ENCODE results near the gene CNBP. TPM values are rescaled to one million over a fixed set of nuclear protein-coding genes. Genes with fewer than 3 reads are reported as not detected.

CNBP gene
- total and polyA plus RNA-seq, 2 experiments from 2014 or later: 348 to 444 TPM

GRCh38 chr3:129187857-129188256 lies 4.2 kb upstream of the CNBP start:
- Mint-ChIP-seq H3K4me3 (no peak overlapping the region), H3K9me3 (0 out of 3 replicates have a peak, but pooled peaks cover 2% of the 10 kb centered on the region), H3K27me3 (ENCODE audit: insufficient read depth, low read depth, poor library complexity) (peaks cover 8% of the 10 kb centered on the region), H3K36me3 (ENCODE audit: low read depth) (peaks cover 4% of the 10 kb centered on the region), H3K27ac (no peak overlapping the region), H3K4me1 (peaks cover 2% of the 10 kb centered on the region; the same call in 1 of the 3 replicates)
- H3K4me2 ChIP-seq: no peak overlapping the region
- TF ChIP-seq REST (IDR thresholded peaks at IDR 0.05; ENCODE audit: unreplicated experiment): no peak
- TF ChIP-seq ETS1 (IDR thresholded peaks at IDR 0.05): no peak
- no peak for TF ChIP-seq ZNF331 (CRISPR knock-in tag; IDR thresholded peaks at IDR 0.05; ENCODE audit: low read depth)
- TF ChIP-seq ZNF114 (CRISPR knock-in tag; IDR thresholded peaks at IDR 0.05): no peak
- no peak for TF ChIP-seq CTCF (conservative IDR thresholded peaks at IDR 0.05; ENCODE audit: low read depth in 2 of 2)
- H3K9me2 ChIP-seq (ENCODE audit: insufficient read depth): no peaks in the 10 kb centered on the region
- ATAC-seq (no peak), DNase-seq (ENCODE audit: low spot score) (no peak)
- no peaks in the 10 kb centered on the region for H3K36me3 ChIP-seq (ENCODE audit: insufficient read depth)
- H2AFZ ChIP-seq: no peak overlapping the region
- H4K20me1 ChIP-seq (replicated peaks; ENCODE audit: insufficient read depth): no peaks in the 10 kb centered on the region
- H3K4me1 ChIP-seq (ENCODE audit: insufficient read depth): peaks cover 8% of the 10 kb centered on the region
- H3K79me2 ChIP-seq (replicated peaks; ENCODE audit: insufficient read depth): peaks cover 20% of the 10 kb centered on the region
- 0 out of 2 replicates have a peak, but pooled peaks cover 3% of the 10 kb centered on the region for H3F3A ChIP-seq (replicated peaks; ENCODE audit: low read depth)
- H3K27ac ChIP-seq (ENCODE audit: low read depth): peak overlapping the region; percentile 42; the same call in 1 of the 2 replicates
- no peak overlapping the region for H3K4me3 ChIP-seq
- H3K27me3 ChIP-seq (ENCODE audit: insufficient read depth): no peaks in the 10 kb centered on the region

- Histone ChIP-seq H3K9me2 (ENCODE audit: insufficient read depth) (no peaks in the 10 kb centered on the region), H3K27me3 (ENCODE audit: insufficient read depth) (no peaks in the 10 kb centered on the region), H2AFZ (no peak overlapping the region), H3K27ac (ENCODE audit: low read depth) (no peak overlapping the region), H3K79me2 (replicated peaks; ENCODE audit: insufficient read depth) (peaks cover 41% of the 10 kb centered on the region), H3K4me3 (no peak overlapping the region), H4K20me1 (replicated peaks; ENCODE audit: insufficient read depth) (peaks cover under 1% of the 10 kb centered on the region), H3K4me2 (no peak overlapping the region), H3F3A (replicated peaks; ENCODE audit: low read depth) (no peaks in the 10 kb centered on the region), H3K4me1 (ENCODE audit: insufficient read depth) (peaks cover 14% of the 10 kb centered on the region), H3K36me3 (ENCODE audit: insufficient read depth) (no peaks in the 10 kb centered on the region)
- no peak overlapping the region for H3K4me3 Mint-ChIP-seq
- H3K27ac Mint-ChIP-seq: no peak overlapping the region
- H3K9me3 Mint-ChIP-seq: peaks cover 3% of the 10 kb centered on the region; the same call in 1 of the 3 replicates
- peaks cover 9% of the 10 kb centered on the region for H3K27me3 Mint-ChIP-seq (ENCODE audit: insufficient read depth, low read depth, poor library complexity)
- DNase-seq (ENCODE audit: low spot score): no peak
- H3K4me1 Mint-ChIP-seq: peaks cover 8% of the 10 kb centered on the region
- peaks cover 25% of the 10 kb centered on the region for H3K36me3 Mint-ChIP-seq (ENCODE audit: low read depth)
- ATAC-seq: no peak
- TF ChIP-seq ZNF114 (CRISPR knock-in tag; IDR thresholded peaks at IDR 0.05) (no peak), POLR2AphosphoS5 (IDR thresholded peaks at IDR 0.05; ENCODE audit: low read depth) (no peak), STAT1 (IDR thresholded peaks at IDR 0.05; ENCODE audit: unreplicated experiment) (no peak), JUNB (IDR thresholded peaks at IDR 0.05; ENCODE audit: unreplicated experiment) (no peak), CTCF (conservative IDR thresholded peaks at IDR 0.05; ENCODE audit: low read depth in 2 of 2) (no peak)
Measured at GRCh38 chr3:129185783-129186182, 2.1 kb upstream of the CNBP start.
